HG03135 (cell line): Measurements from ENCODE around the gene OSBPL1A.
"Not testable (repeated sequence)": the region's sequence is repeated elsewhere in the genome, so short reads cannot be mapped to it uniquely, and the experiment has no call there.

Experiments used
- ATAC-seq: cut with Tn5 transposase; IDR thresholded peaks from one replicate; pipeline ENCODE4 v1.9.1; 2021; ENCODE audit warnings: mild to moderate bottlenecking, moderate library complexity; ENCODE audit not compliant: unreplicated experiment

Gene OSBPL1A

GRCh38 chr18:24398540-24398939 is 916 bp upstream of the OSBPL1A start:
- no peak for ATAC-seq

- ATAC-seq, result no peak
These were observed 412 bp downstream of the OSBPL1A start for GRCh38 chr18:24397131-24397693.

GRCh38 chr18:24396082-24396633 is 1.5 kb downstream of the OSBPL1A start:
- ATAC-seq, result no peak

- no peak for ATAC-seq
These were observed 2.4 kb downstream of the OSBPL1A start for GRCh38 chr18:24395049-24395795.

GRCh38 chr18:24388957-24389356 is 8.7 kb downstream of the OSBPL1A start:
- ATAC-seq, result no peak

GRCh38 chr18:24386681-24387080 is 10.9 kb downstream of the OSBPL1A start:
- no peak for ATAC-seq

GRCh38 chr18:24381126-24381525 is 16.5 kb downstream of the OSBPL1A start:
- ATAC-seq, result no peak

- no peak for ATAC-seq
These were observed 17.4 kb downstream of the OSBPL1A start for GRCh38 chr18:24380163-24380747.

GRCh38 chr18:24378598-24378997 is 19.0 kb downstream of the OSBPL1A start:
- ATAC-seq, result no peak

- not testable (repeated sequence) for ATAC-seq
These were observed 21.1 kb downstream of the OSBPL1A start for GRCh38 chr18:24376531-24376930.

GRCh38 chr18:24373328-24373727 is 24.3 kb downstream of the OSBPL1A start:
- ATAC-seq, result no peak

- ATAC-seq, result no peak
These were observed 25.2 kb downstream of the OSBPL1A start for GRCh38 chr18:24372279-24372872.

GRCh38 chr18:24370120-24370519 is 27.5 kb downstream of the OSBPL1A start:
- ATAC-seq, result no peak

GRCh38 chr18:24369426-24369825 is 28.2 kb downstream of the OSBPL1A start:
- no peak for ATAC-seq

GRCh38 chr18:24368749-24369148 is 28.9 kb downstream of the OSBPL1A start:
- no peak for ATAC-seq

- no peak for ATAC-seq
These were observed 31.3 kb downstream of the OSBPL1A start for GRCh38 chr18:24366328-24366727.

GRCh38 chr18:24364177-24364576 is 33.4 kb downstream of the OSBPL1A start:
- ATAC-seq, result no peak

GRCh38 chr18:24362757-24363156 is 34.9 kb downstream of the OSBPL1A start:
- no peak for ATAC-seq

- peak; percentile 69 for ATAC-seq
These were observed 37.7 kb downstream of the OSBPL1A start for GRCh38 chr18:24359787-24360530.

GRCh38 chr18:24354278-24354677 is 43.3 kb downstream of the OSBPL1A start:
- ATAC-seq, result no peak

- no peak for ATAC-seq
These were observed 51.4 kb downstream of the OSBPL1A start for GRCh38 chr18:24346254-24346653.
